Fibroblast of mammary gland (primary cell): ENCODE measurements around the gene TRIM15.
A peak's percentile ranks its signal among the peaks of the same experiment; 100 is the strongest.

Experiments
- DNase-seq: peaks from one replicate; pipeline ENCODE4 v3.0.0-alpha.2; 2010; ENCODE audit warnings: low read depth
- H3K4me3 ChIP-seq: 2 replicates; pipeline ENCODE4 v1.5.1; 2011; ENCODE audit warnings: low read depth, mild to moderate bottlenecking, low read length, moderate library complexity; ENCODE audit not compliant: control insufficient read depth
- CTCF ChIP-seq: conservative IDR thresholded peaks from 2 replicates; pipeline ENCODE4 v1.5.1; 2011; ENCODE audit warnings: low read depth, low read length, inconsistent platforms; ENCODE audit not compliant: control insufficient read depth, insufficient read depth

Gene TRIM15

GRCh38 chr6:30207619-30208295, 44.4 kb downstream of the TRIM15 start:
- no peak for TF ChIP-seq CTCF
- no peak overlapping the region for H3K4me3 ChIP-seq
- DNase-seq = peak; percentile 35

- H3K4me3 ChIP-seq = no peak overlapping the region
- DNase-seq = no peak
- TF ChIP-seq CTCF = no peak
Measured at GRCh38 chr6:30211306-30211705, 48.0 kb downstream of the TRIM15 start.

- peak overlapping the region; percentile 94 for H3K4me3 ChIP-seq
- peak; percentile 16 for TF ChIP-seq CTCF
- DNase-seq = peak; percentile 29
Measured at GRCh38 chr6:30211899-30212298, 48.6 kb downstream of the TRIM15 start.

- DNase-seq = peak; percentile 94
- H3K4me3 ChIP-seq = peak within 1 kb of the TSS; percentile 94
- TF ChIP-seq CTCF = no peak
Measured at GRCh38 chr6:30212865-30213666, 49.7 kb downstream of the TRIM15 start, which contains the start of gene TRIM26. Gene TRIM26 (minus strand): TSS chr6:30213406. CDS start chr6:30199103, 14,303 bp downstream.

GRCh38 chr6:30213667-30213956, 50.3 kb downstream of the TRIM15 start:
- H3K4me3 ChIP-seq = peak overlapping the region; percentile 94
- no peak for DNase-seq

More at GRCh38 chr6:30213667-30213956, 50.3 kb downstream of the TRIM15 start:
- TF ChIP-seq CTCF = no peak
